Measurements from ENCODE around the gene KCNG2.

DNA sequence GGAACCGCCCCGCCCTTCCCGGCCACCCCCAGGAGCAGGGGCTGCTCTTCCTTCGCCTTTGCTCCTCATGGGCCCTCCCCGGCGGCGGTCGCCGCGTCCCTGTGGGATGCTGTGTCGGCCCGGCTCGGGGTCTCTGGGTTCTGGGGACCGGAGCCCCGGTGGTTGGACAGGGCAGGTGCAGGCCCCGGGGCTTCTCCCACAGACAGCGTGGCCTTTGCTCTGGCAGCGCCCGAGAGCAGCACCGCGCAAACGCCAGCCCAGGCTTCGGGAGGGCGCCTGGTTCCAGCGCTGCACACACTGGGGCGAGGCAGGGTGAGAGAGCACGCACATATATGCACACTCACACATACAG, 9.0 kb upstream of the KCNG2 start:
- TF ChIP-seq, protein P1, sequence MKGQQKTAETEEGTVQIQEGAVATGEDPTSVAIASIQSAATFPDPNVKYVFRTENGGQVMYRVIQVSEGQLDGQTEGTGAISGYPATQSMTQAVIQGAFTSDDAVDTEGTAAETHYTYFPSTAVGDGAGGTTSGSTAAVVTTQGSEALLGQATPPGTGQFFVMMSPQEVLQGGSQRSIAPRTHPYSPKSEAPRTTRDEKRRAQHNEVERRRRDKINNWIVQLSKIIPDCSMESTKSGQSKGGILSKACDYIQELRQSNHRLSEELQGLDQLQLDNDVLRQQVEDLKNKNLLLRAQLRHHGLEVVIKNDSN (CRISPR knock-in tag; IDR thresholded peaks at IDR 0.05) = no peak
- TF ChIP-seq FOS (IDR thresholded peaks at IDR 0.05; ENCODE audit: extremely low read depth, insufficient read length) (no peak), SRSF9 (IDR thresholded peaks at IDR 0.05; ENCODE audit: borderline replicate concordance, low read depth, low read length) (no peak), HOXB6 (CRISPR knock-in tag; IDR thresholded peaks at IDR 0.05; ENCODE audit: borderline replicate concordance) (no peak), TCF7 (IDR thresholded peaks at IDR 0.05; ENCODE audit: borderline replicate concordance) (no peak), PHB2 (IDR thresholded peaks at IDR 0.05; ENCODE audit: low read depth) (no peak), ZNF431 (CRISPR knock-in tag; IDR thresholded peaks at IDR 0.05) (no peak), ARNT (IDR thresholded peaks at IDR 0.05) (no peak)
- TF ChIP-seq, protein P2, sequence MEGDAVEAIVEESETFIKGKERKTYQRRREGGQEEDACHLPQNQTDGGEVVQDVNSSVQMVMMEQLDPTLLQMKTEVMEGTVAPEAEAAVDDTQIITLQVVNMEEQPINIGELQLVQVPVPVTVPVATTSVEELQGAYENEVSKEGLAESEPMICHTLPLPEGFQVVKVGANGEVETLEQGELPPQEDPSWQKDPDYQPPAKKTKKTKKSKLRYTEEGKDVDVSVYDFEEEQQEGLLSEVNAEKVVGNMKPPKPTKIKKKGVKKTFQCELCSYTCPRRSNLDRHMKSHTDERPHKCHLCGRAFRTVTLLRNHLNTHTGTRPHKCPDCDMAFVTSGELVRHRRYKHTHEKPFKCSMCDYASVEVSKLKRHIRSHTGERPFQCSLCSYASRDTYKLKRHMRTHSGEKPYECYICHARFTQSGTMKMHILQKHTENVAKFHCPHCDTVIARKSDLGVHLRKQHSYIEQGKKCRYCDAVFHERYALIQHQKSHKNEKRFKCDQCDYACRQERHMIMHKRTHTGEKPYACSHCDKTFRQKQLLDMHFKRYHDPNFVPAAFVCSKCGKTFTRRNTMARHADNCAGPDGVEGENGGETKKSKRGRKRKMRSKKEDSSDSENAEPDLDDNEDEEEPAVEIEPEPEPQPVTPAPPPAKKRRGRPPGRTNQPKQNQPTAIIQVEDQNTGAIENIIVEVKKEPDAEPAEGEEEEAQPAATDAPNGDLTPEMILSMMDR (IDR thresholded peaks at IDR 0.05 in 2 of 3, conservative IDR thresholded peaks at IDR 0.05 in 1 of 3; ENCODE audit: insufficient read depth in 2 of 3, low read depth in 1 of 3, low read length in 3 of 3) = no peak
- TF ChIP-seq, protein P3, sequence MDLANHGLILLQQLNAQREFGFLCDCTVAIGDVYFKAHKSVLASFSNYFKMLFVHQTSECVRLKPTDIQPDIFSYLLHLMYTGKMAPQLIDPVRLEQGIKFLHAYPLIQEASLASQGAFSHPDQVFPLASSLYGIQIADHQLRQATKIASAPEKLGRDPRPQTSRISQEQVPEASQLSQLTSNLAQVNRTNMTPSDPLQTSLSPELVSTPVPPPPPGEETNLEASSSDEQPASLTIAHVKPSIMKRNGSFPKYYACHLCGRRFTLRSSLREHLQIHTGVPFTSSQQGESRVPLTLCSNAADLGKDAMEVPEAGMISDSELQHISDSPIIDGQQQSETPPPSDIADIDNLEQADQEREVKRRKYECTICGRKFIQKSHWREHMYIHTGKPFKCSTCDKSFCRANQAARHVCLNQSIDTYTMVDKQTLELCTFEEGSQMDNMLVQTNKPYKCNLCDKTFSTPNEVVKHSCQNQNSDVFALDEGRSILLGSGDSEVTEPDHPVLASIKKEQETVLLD (IDR thresholded peaks at IDR 0.05) = no peak
- TF ChIP-seq, protein P4, sequence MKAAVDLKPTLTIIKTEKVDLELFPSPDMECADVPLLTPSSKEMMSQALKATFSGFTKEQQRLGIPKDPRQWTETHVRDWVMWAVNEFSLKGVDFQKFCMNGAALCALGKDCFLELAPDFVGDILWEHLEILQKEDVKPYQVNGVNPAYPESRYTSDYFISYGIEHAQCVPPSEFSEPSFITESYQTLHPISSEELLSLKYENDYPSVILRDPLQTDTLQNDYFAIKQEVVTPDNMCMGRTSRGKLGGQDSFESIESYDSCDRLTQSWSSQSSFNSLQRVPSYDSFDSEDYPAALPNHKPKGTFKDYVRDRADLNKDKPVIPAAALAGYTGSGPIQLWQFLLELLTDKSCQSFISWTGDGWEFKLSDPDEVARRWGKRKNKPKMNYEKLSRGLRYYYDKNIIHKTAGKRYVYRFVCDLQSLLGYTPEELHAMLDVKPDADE (conservative IDR thresholded peaks at IDR 0.05; ENCODE audit: control insufficient read depth, low read depth, low read length) = no peak
- TF ChIP-seq, protein P5, sequence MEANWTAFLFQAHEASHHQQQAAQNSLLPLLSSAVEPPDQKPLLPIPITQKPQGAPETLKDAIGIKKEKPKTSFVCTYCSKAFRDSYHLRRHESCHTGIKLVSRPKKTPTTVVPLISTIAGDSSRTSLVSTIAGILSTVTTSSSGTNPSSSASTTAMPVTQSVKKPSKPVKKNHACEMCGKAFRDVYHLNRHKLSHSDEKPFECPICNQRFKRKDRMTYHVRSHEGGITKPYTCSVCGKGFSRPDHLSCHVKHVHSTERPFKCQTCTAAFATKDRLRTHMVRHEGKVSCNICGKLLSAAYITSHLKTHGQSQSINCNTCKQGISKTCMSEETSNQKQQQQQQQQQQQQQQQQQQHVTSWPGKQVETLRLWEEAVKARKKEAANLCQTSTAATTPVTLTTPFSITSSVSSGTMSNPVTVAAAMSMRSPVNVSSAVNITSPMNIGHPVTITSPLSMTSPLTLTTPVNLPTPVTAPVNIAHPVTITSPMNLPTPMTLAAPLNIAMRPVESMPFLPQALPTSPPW (CRISPR knock-in tag; IDR thresholded peaks at IDR 0.05) = no peak

Data from K562 (cell line).